Hematopoietic multipotent progenitor cell (in vitro differentiated cells): Measurements from ENCODE around the gene ZNF155. TPM values are rescaled to one million over a fixed set of nuclear protein-coding genes. Genes with fewer than 3 reads are reported as not detected.
A peak's percentile ranks its signal among the peaks of the same experiment; 100 is the strongest.
"Not testable (repeated sequence)": the region's sequence is repeated elsewhere in the genome, so short reads cannot be mapped to it uniquely, and the experiment has no call there.

Experiments
- DNase-seq, 3 donors: peaks; one replicate each; pipeline ENCODE4 v3.0.0-alpha.2; 2011 to 2015; ENCODE audit warnings: low read depth in 2 of 3, low spot score in 2 of 3
- total RNA-seq: library from RNA; depleted of rRNA; stranded (reverse); fragments of >200 nt; gene quantifications from one replicate; pipeline ENCODE4 v1.2.3, GENCODE V29; 2012

The ZNF155 gene
- total RNA-seq: 2.2 TPM

DNA sequence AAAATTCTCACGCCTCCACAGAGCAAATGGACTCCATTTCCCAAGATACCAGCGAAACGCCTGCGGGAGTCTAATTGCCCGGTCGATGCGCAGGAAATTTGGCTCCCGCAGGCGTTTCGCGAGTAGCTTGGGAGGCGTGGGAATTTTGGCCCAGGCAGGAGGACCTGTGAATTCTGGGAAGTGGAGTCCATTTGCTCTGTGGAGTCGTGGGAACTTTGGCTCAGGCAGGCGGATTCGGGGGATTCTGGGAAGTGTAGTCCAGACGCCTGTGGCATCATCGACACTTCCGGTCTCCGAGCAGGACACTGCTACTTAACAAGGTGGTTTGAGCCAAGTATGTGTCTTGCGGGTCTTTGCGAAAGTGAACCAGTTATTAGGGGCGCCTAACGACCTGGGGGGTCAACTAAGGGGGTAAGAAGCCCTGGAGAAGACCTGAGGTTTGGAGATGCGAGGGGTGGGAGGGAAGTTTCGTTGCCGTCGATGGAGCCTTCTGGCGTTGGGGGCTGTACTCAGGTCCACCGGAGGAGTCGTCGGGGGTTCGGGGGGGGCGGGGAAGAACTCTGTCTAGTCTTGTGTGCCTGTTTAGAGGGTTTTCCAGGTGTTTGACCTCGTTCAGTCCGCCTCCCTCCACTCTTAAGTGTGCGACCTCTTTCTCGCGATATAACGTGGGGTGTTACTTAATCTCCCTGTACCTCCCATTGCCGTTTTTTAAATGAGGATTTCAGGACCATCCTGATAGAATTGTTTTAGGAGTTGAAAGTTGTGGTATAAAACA lies at the start of gene ZNF155:
ZNF155 (plus strand) TSS at position 277 of the 775 bp plus-strand sequence. CDS start 4,356 bp downstream, outside the sequence.
- DNase-seq: peak in 2 of 3 donors; percentile 80 to 84

DNA sequence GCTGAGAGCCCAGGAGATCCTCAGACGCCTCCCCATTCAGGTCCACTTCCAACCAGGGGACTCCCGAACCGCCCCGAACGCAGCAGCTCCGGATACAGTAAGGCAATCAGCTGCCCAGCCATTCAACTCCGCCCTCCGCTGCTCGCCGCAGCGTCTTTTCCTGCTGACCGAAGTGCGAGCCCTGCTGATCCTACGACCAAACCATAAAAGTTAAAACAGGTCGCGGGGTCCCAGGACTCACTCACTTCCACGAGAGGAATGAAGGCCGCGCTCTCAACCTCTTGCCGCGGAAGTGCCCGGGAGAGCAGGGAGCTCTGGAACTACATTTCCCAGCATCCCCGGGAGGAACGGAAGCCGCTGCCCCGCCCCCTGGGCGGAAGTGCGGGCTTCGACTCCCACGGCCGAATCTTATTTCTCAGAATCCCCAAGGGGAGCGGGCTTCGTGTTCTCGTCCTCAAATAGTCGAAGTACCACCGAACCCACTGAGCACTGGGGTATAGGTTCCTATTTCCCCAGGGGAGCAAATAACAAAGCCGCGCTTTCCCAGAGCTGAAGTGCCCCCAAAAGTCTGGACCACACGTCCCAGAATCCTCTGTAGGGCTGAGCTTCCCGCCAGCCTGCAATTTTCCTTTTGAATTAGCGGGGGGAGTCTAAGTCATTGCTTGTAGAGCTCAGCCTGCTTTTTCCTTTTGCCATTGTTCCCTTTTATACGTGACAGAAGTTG lies 48.8 kb upstream of the ZNF155 start, which contains the start of gene ZNF45:
ZNF45 (minus strand) TSS at position 298 of the 724 bp plus-strand sequence. CDS start 13,097 bp downstream, outside the sequence.
- peak; percentile 64 to 94 (median 91) for DNase-seq

DNA sequence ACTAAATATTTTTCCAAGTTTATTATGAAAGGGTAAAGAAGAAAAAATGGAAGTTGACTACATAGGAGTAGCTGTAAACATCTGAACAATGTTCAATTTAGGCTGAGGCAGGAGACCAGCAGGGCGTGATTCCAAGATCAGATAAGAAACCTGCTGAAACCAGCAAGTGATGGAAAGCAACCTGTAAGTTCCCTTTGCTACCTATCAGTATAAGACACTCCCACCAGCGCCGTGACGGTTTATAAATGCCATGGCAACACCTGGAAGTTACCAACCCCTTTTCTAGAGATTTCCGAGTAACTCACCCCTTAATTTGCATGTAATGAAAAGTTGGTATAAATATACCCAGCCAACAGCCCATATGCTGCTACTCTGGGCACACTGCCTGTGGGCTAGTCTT lies 47.8 kb upstream of the ZNF155 start:
- DNase-seq: no peak

DNA sequence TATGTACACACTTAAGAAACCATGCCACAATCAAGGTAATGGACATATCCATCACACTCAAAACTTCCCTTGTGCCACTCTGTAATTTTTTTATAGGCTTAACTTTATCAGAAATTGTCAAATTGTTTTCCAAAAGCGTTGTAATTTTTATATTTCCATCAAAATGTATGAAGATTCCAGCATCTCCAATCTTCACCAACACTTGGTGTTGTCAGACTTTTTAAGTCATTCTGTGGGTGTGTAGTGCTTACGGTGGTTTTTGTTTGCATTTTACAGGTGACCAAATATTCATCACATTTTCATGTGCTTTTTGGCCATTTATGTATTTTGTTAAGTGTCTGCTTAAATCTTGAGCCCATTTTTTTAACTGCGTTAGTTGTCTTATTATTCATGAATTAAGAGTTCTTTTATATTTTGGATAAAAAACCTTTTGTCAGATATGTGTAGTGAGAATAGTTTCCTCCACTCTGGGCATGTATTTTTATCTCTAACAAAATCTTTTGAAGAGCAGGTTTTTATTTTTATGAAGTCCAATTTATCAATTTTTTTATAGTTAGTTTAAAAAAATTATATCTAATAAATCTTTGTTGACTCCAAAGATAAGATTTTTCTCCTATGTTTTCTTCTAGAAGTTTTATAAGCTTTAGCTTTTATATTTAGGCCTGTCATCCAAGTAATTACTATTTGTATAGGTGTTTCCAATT lies 44.3 kb upstream of the ZNF155 start:
- DNase-seq: no peak

DNA sequence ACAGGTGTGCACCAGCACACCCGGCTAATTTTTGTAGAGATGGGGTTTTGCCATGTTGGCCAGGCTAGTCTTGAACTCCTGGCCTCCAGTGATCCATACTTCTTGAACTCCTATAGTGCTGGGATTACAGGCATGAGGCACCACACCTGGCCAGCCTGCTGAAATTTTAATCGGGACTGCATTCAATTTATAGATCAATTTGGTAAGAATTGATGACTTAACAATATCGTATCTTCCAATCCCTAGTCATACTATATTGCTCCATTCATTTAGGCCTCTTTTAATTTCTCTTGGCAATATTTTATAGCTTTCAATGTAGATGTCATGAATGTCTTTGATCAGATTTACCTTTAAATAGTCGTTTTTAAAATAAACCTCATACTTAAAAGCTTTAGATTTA lies 43.3 kb upstream of the ZNF155 start:
- DNase-seq: no peak

DNA sequence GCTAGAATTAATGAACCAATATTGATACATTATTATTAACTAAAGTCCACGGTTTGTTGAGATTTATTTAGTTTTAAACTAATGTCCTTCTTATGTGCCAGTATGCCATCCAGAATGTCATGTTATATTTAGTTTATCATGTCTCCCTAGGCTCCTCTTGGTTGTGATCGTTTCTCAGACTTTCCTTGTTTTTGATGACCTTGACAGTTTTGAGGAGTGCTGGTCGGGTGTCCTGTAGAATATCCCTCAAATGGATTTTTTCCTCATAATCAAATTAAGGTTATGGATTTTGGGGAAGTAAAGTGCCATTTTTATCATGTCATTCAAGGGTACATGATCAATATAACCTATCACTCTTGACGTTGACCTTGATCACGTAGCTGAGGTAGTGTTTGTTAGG lies 42.8 kb upstream of the ZNF155 start:
- no peak for DNase-seq

DNA sequence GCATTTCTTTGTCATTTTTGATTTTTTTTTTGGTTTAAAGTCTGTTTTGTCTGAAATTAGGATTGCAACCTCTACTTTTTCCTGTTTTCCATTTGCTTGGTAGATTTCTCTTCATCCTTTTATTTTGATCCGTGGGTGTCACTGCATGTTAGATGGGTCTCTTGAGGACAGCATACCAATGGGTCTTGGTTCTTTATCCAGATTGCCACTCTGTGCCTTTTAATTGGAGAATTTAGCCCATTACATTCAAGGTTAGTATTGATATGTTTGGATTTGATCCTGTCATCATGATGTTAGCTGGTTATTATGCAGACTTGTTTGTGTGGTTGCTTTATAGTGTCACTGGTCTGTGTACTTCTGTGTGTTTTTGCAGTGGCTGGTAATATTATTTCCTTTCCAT lies 36.6 kb upstream of the ZNF155 start:
- DNase-seq: not testable (repeated sequence)

DNA sequence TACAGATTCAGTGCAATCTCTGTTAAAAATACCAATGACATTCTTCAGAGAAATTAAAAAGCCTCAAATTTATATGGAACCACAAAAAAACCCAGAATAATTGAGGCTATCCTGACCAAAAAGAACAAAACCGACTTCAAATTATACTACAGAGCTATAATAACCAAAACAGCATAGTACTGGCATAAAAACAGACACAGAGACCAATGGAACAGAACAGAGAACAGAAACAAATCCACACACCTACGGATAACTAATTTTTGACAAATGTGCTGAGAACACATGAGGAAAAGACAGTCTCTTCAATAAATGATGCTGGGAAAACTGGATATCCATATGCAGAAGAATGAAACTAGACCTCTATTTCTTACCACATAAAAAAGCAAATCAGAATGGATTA lies 34.2 kb upstream of the ZNF155 start:
- DNase-seq: not testable (repeated sequence)

DNA sequence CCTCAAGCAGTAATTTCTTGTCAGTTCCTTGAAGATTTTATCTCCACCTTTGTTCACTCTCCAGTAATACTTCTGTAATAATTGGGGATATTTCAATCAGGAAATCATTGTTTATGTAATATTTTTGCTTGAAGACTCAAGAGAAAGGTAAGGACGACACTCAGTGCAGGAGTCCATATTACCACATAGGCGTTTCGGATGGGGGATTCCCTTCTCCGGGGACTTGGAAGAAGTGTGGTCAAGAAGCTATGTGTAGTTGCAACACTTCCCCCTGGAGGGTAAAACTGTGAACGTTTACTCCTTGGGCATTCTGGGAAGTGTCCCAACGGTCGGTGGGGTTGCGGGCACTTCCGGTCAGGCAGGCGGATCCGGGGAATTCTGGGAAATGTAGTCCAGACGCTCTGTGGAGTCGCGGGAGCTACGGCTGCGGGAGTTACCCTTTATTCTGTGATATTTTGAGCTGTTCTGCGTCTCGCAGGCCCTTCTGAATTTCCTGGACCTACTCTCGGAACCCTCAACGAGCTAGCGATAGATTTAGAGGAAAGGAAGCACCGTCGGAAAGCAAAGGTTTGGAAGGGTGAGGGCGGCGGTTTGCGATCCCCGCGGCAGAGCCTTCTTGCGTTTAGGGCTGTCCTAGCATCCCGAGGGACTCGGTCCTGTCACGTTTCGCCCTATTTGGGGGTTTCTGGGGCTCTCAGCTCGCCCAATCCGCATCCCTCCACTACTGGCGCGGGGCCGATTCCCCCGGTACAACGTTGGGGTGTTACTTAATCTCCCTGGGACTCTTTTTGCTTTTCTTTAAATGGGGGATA lies 32.9 kb upstream of the ZNF155 start, which contains the start of gene ZNF221:
ZNF221 (plus strand) TSS at position 395 of the 812 bp plus-strand sequence. CDS start 11,499 bp downstream, outside the sequence.
- peak; percentile 24 to 94 (median 93) for DNase-seq

DNA sequence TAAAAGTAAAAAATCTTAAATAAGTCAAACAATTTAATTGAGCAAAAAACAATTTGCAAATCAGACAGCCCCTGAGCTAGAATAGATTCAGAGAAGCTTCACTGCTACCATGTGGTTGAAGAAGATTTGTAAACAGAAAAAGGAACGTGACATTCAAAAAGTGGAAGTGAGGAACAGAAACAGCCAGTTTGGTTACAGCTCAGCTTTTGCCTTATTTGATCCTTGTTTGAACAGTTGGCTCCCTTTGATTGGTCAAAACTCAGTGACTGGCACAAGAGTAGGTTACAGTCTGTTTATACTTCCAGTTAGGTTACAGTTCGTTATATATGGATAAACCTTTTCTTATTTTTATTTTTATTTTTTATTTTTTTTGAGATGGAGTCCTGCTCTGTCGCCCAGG lies 27.2 kb upstream of the ZNF155 start:
- DNase-seq: no peak

DNA sequence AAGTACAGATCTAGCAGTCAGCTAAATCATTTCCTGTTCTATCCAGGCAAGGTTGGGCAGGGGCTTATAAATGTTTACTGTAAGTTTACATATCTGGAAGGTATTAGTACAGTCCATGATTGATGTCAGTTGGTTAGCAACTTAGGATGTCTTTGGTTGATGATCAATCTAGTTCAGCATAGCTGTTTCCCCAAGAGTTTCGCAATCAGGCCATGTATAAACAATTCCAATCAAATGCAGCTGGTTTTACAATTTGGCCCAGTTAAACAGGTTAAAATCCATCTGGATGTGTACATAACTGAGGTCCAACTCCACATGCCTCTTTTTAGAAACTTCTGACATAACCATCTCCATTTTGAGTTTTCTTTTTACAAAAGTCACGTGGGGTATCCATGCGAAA lies 26.1 kb upstream of the ZNF155 start:
- no peak for DNase-seq

DNA sequence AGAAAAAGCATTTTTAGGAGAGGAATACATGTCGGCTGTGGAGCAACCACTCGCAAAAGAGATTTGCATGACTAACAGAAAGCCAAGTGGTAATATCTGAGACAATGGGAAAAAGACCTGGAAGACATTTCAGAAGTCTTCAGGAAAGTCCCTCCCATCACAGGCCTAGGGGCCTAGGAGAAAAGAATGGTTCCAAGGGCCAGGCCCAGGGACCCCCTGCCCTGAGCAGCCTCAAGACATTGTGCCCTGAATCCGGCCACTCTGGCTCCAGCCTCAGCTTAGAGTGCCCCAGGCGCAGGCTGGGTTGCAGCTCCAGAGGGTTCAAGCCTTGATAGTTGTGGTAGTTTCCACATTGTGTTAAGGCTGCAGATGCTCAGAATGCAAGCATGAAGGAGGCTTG lies 23.6 kb upstream of the ZNF155 start:
- DNase-seq: no peak

DNA sequence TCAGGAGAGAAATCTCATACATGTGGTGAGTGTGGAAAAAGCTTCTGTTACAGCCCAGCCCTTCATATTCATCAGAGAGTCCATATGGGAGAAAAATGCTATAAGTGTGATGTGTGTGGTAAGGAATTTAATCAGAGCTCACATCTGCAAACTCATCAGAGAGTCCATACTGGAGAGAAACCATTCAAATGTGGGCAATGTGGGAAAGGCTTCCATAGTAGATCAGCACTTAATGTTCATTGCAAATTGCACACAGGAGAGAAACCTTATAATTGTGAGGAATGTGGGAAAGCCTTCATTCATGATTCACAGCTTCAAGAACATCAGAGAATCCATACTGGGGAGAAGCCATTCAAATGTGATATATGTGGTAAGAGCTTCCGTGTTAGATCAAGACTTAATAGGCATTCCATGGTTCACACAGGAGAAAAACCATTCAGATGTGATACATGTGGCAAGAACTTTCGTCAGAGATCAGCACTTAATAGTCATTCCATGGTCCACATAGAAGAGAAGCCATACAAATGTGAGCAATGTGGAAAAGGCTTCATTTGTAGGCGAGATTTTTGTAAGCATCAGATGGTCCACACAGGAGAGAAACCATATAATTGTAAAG lies 17.8 kb upstream of the ZNF155 start:
- DNase-seq: peak in 1 of 3 donors; percentile 14

DNA sequence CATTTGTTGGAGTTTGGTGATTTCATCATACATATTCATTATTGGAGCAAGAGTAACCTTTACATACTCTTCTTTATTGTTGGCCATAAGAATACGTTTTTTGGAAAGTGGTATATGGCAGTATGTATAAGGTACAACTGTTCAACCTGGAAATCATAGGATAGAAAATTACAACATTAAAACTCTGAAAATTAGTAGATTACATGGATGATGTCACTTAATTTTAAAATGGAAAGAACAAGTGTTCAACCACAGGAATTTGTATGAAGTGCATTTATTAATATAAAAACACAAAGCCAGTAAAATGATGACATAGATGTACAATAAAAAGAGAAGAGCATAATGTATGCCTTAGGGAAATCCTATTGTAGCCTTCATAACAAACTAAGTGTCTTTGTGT lies 7.3 kb upstream of the ZNF155 start:
- no peak for DNase-seq

DNA sequence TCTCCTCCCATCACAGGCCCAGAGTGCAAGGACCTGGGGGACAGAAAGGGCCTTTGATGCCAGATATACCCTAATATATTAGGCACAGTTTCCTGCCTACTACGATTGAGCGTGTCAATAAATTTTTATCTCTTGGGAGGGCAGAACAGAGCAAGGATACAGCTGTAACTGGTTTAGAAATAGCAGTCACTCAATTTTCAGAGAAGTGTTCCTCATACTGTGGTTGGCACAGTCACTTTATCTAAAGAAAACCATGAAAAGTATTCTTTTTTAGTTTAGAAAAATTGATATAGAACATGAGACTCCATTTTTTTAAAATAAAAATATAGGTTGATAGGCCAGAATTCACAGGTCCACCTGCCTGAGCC lies 460 bp upstream of the ZNF155 start:
- no peak for DNase-seq

DNA sequence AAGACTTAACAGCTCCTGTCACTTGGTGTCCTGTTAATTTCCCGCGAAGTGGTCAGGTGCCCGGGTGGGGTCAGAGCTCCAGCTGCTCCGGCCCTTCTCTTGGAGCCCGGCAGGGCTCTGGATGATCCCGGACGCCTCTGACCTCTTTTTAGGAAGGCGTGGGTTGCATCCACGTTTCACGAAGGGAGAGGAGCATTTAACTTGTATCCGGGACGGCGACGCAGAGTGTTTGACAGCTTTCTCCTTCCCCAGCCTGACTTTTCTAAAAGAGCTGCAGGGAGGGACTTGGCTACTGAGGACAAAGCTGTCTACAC lies 656 bp downstream of the ZNF155 start:
- DNase-seq: no peak

DNA sequence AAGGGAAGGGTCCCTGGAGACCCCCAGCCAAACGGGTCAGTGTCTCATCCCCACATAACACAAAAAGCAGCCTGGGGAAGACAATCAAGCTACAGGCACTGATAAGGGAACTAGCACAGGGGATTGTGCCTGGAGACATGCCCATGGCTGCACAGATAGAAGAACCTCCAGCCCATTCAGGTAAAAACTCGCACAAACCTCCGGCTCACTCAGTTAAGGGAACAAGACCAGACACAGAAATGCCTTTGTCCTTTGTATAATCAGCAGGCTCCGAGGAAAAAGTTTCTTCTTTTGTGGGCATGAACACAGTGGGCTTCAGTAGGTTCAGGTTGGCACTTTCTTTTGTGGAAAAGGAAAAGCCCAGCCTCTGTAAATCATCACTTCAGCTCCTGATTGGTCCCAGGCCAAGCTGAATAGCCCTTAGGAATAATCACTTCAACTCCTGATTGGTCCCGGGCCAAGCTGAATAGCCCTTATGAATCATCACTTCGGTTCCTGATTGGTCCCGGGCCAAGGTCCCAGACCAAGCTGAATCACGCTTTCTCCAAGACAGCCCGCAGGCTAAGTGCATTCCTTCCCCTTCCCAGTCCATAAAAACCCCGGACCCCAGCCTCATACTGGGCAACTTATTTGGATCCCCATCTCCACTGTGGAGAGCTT lies 13.8 kb downstream of the ZNF155 start:
- no peak for DNase-seq

DNA sequence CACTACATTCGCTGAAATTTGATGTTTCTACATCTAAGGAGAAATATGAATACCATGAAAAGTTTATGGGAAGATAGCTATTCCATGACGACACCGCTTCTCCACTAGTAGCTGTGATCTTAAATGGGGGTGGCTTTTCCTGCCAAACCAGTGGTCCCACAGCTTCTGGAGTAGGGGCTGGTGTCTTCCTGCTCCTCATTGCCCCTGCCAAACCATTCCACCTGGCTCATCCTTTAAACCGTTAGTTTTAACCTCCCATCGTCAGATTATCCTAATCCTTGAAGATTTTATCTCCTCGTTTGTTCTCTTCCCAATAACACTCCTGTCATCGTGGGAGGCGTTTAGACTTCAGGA lies 18.2 kb downstream of the ZNF155 start:
- no peak for DNase-seq

DNA sequence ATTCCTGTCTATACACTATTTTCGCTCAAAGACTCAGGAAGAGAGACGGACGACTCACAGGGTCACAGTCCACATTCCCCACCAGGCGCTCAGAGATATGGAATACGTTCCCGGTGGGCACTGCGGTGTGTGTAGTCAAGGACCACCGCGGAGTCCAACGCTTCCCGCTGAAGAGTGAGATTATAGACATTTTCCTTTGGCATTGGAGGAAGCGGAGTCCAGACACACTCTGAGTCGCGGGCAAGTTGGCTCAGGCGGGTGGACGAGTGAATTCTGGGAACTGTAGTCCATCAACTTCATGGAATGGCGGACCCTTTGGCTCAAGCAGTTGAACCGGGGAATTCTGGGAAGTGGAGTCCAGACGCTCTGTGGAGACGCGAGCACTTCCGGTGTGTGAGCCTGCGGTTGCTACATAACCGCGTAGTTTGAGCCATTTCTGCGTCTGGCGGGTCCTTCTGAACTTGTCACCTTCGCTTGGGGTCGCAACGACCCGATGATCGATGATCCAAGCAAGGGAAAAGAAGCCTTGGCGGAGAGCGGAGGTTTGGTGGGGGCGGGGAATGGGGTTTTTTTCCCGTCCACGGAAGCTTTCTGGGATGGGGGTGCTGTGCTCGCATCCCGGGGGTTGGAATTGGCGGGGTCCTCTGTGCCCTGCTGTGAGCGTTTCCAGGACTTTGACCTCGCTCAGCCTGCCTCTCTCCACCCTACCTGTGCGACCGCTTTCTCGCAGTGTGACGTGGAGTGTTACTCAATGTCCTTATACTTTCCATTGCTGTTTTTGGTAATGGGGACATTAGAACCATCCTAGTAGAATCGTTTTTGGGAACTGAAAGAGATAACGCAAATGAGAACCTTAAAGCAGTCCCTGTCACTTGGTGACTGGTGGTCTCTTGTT lies 18.8 kb downstream of the ZNF155 start, which contains the start of gene ZNF230:
ZNF230 (plus strand) TSS at position 392 of the 895 bp plus-strand sequence. CDS start 4,122 bp downstream, outside the sequence.
- DNase-seq: peak; percentile 58 to 97 (median 93)
